ENCODE results near the gene ANKRD37.

The ANKRD37 gene

DNA sequence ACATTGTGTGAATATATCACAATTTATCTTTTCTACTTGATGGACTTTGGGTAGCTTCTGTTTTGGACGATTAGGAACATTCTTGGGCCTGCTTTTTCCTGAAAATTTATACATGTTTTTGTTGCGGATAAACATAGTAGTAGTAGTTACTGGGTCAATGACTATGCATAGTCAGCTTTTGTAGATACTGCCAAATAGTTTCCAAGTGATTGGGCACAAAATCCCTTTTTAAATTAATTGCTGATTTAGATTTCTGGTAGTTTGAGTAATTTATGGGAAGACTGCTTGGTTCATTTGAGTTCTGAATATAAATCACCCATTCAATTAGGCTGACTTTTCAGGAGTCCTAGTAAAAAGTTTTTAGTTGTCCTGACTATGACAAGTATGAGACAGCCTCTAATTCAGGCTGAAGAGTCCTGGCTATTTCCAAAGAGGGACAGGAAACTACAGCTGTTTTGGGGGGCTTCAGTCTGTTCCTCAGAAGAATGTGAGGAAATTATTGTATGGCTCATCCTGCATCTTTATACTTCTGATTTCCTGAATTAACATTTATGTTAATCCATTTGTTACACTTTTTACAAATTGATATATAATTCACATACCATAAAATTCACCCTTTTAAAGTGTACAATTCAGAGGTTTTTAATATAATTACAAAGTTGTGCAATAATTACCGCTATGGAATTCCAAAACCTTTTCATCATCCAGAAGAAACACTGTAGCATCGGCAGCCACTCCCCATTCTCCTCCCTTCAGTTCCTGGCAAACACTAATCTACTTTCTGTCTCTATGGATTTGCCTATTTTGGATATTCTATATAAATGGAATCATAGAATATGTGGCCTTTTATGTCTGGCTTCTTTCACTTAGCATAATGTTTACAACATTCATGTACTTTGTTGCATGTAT is 15.1 kb upstream of the ANKRD37 start:
- DNase-seq: no peak

- DNase-seq: no peak
Measured at GRCh38 chr4:185382754-185383153, 13.9 kb upstream of the ANKRD37 start.

- no peak for DNase-seq
Measured at GRCh38 chr4:185383451-185383850, 13.2 kb upstream of the ANKRD37 start.

- no peak for DNase-seq
Measured at GRCh38 chr4:185384061-185384460, 12.6 kb upstream of the ANKRD37 start.

- DNase-seq: no peak
Measured at GRCh38 chr4:185384930-185385331, 11.7 kb upstream of the ANKRD37 start.

DNA sequence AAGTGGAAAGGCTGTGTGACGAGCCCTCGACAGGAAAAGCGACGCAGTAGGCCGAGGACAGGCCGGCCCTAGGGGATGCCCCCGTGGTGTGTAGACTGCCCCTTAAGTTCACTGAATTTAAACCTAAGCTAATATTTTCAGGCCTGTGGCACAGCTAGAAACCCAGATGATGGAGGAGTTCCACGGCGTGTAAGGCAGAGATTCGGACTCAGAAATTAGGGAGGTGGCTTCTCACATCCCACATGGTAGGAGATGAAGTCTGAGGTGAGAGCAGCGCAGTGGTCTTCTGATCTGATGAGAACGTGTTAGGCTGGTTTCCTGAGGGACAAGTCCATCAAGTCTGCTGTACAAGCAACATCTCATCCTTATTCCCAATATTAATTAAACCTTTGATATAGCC is 8.7 kb upstream of the ANKRD37 start:
- no peak for DNase-seq

GRCh38 chr4:185390941-185391340 is 5.7 kb upstream of the ANKRD37 start:
- no peak for DNase-seq

DNA sequence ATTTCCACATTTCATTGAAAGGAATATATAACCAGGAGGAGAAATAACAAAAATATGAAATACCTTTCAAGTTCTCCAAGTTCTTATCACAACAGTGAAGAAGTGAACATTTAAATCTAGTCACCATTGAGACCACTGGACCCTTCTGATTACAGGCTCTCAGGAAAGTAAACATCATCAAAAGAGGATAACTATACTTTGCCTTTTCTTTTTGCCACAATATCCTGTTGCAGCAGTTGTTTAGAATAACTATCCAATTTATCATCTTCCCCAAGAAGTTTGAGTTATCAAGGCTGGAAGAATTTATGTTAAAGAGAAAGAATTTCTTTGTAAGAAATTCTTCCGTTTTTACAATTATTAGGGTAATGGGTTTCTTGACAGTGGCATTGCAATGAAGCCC is 4.5 kb upstream of the ANKRD37 start:
- DNase-seq: no peak

DNA sequence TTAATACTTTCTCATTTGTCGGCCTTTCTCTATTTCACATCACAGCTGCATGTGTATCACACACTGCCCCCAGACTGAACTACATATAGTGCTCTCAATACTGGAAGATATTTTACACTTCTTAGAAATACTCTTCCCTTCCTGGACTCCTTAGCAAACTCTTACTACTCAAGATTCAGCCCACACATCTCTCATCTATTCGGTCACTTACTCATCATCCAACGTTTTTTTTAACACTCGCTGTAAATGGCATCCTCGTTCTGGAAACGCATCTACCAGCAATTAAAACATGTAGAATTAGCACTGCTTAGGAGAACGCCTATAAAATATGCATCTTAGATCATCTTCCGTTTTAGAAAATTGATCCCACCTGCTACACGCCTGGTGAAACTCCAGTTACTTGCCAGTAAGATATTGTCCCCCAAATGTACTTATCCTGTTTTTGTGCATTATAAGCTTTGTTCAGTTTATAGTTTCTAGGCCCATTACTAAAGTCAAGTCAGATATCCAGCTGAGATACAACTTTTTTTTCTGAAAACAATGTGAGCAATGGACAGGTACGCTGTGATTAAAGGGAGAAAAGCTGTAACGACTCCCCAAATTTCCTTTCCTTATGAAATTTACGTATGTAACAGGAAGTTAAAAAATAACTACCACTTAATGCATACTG is 1.9 kb upstream of the ANKRD37 start:
- DNase-seq: no peak

DNA sequence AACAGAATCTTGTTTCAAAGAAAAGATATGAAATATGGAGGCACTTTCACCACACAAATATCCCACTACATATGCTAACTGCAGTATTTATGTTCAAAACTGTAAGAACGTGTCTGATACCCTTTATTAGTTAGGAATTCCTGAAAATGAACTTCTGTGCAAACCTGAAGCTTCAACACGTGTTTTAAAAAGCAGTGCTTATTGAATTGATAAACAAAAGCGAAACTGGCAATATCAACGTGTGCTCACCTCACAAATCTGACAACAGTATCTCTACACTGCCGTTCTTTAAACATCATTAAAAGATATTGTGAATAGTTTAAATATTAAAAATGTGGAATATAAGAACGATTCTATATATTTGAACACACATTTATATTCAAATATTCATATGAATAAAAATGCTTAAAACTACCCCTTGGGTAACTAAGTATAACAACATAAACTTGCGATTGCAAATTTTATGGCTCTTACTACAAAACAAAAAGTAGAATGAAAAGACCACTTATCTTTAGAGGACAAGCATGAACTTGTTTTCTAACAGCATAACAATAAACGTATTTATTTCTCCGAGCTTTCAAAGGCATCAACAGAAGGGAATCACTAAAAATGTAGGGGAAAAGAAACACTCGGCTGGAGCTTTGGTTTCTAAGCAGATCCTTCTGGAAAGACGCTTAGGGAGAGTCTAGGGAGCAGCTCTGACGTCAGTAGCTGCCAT is 1.2 kb upstream of the ANKRD37 start, which contains the start of gene LRP2BP:
TSS of gene LRP2BP (minus strand) at position 687 of the 718 bp plus-strand sequence. CDS start 17,738 bp downstream, outside the sequence.
- no peak for DNase-seq

GRCh38 chr4:185395956-185396723 is 501 bp upstream of the ANKRD37 start:
- peak; percentile 91 for DNase-seq

DNA sequence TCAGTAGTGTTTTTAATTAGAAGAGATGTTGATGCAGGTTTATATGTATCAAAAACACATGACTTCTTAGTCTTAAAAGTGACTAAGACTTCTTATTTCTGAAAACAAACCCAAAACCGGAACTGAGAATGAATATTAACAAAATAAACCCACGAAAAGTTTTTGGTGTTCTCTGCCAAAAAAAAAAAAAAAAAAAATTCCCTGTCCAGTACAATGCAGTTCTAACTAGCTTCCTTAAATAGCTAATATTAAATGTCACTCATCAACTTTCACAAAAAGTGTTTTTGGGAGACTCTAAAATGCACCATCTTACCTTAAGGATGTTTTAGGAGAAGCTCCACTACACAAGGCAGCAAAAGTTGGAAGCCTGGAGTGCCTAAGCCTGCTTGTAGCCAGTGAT is 2.0 kb downstream of the ANKRD37 start:
- no peak for DNase-seq

DNA sequence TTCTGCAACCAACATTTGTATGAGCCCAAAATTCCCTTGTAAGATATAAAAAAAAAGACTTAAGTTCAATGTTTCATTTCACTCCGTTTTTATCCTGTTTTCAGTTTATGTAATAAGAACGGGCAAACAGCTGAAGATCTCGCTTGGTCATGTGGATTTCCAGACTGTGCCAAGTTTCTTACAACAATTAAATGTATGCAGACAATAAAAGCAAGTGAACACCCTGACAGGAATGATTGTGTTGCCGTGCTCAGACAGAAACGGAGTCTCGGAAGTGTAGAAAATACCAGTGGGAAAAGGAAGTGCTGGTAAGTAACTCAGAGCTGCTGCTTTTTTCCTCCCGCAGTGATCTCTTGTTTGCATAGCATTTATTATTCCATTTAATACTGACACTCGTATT is 2.8 kb downstream of the ANKRD37 start:
- no peak for DNase-seq

DNA sequence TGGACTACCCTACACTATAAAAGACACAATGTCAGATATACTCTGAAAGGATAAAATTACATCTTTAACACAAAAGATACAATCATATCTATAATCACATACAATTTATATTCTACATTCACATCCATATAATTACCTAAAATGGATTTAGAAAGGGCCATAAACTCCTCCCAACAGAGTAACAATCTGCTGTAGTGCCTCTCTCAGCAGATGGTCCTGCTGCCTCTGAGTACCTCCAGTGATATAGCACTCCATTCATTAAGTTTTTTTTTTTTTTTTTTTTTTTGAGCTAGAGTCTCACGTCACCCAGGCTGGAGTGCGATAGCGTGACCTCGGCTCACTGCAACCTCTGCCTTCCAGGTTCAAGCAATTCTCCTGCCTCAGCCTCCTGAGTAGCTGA is 7.4 kb downstream of the ANKRD37 start:
- no peak for DNase-seq

DNA sequence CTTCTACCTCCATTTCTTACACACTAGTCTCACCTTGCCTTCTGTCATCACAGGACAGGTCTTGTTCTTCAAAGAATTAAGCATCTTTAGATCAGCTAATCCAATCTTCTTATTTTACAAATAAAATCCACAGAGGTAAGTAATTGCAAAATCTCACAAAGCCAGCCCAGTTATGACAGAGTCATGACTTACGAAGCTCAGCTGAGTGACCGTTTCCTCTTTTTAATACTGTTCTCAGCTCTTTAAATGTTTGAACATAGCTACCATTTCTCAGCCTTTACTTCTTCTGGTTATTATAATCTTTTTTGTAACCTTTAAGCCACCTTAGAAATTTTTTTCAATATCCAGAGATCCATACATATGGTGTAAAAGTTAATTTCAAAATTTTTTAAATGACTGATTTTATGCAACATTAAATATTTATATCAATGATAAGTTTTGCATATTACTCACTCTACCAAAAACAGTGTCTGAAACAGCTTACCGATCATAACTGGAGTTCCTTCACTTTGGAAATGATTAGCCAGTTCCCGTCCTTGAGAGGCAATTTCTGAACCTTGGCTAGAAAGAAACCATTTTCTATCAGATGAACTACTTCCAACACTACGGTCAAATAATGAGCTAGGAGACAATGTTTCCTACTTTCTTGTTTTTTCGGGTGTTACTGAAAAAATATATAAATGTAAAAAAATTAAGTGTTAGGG is 8.8 kb downstream of the ANKRD37 start:
- DNase-seq: no peak

DNA sequence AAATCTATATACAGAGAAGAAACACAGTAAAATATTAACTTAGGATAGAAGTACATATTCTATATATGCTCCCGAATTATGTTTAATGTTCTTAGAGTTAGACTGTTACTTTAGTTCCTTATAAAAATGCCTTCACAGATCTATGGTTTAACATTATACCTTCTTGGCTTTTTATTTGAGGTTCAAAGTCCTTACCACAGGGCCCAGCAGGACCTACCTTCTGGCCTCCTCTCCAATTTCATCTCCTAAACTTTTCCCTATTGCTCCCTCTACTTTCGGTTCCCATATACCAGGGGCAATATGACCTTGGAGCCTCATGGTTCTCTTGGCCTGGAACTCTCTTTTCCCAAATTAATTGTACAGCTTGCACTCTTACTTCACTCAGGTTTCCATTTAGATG is 11.8 kb downstream of the ANKRD37 start:
- no peak for DNase-seq

DNA sequence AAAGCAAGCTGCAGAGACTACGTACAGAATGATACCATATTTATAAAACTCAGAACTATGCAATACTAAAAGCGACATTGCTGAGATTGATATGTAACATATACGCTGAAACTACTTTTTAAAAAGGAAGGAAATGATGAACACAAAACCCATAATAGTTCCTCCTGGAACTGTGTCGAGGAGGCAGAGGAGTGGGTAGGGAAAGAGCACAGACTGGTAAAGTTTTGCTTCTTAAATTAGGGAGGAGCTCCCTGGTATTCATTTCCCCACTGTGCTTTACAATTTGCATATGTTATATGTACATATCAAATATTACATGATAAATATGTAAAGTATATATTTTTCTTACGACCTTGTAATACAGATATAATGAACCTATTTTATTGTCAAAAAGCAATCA is 15.2 kb downstream of the ANKRD37 start:
- no peak for DNase-seq

DNA sequence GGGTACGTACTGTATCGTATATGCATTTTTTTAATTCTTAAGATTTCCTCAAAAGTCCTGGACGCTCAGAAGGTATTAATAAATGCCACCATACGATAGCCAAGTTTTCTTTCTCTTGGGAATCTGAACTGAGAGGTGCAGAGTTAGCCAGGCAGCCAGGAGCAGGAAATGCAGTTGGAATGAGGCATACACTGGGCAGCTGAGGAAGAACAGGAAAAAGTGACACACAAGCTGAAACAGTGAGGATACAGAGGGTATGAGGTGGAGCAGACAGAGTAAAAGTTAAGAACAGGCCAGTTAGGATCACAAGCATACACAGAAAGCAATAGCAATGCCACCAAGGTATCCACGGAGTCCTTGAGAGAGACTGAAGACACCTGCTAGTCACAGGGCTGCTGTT is 15.8 kb downstream of the ANKRD37 start:
- DNase-seq: no peak

- DNase-seq: no peak
Measured at GRCh38 chr4:185416955-185417354, 20.3 kb downstream of the ANKRD37 start.

- DNase-seq: no peak
Measured at GRCh38 chr4:185421366-185422124, 24.9 kb downstream of the ANKRD37 start.

DNA sequence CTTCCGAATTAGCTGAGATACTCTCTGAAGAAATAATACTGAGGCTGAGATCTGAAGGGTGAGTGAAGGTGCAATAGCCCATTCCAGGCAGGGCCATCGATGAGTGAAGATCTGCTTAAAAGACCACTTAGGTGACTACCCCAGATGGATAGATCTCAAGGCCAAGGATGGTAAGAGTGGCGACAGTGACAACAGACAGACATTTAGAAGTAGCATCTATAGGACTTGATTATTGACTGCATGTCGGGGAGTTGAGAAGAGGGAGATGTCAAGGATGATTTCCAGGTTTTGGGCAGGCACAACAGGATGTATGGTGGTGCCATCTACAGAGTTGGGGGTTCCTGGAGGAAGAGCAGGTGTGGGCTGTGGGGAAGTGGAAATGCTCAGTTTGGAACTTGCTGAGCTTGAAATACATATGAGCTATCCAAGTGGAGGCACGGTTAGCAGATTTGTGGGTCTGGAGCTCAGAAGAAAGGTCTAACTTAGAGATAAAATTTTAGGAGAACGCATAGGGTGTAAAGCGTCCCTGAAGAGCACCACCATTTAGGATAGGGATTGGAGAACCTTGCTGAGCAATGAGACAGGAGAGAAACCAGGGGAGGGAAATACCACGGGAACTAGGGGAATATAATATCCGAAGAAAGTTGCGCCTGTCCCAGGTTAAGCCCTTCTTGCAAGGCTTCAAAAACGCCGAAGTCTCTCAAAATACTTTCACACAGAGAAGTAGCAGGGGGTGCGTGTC is 28.4 kb downstream of the ANKRD37 start:
- DNase-seq: no peak
